A549 (cell line): ENCODE results near the gene ZNF484. TPM values are rescaled to one million over a fixed set of nuclear protein-coding genes. Genes with fewer than 3 reads are reported as not detected.
"Not testable (repeated sequence)": the region's sequence is repeated elsewhere in the genome, so short reads cannot be mapped to it uniquely, and the experiment has no call there.

Experiments
- ATAC-seq, 2 experiments: fragments of 200-7000 bp in 1 of 2; fragments of >200 bp in 1 of 2; cut with Nextera tagmentation in 1 of 2; cut with Tn5 transposase in 1 of 2; 3 replicates each; pipeline versions ENCODE4 v1.8.0 to v1.9.1; 2018 to 2020; ENCODE audit warnings: mild to moderate bottlenecking in 1 of 2, moderate library complexity in 1 of 2
- CTCF ChIA-PET: fragments of 300-600 bp; sonication (Branson Sonifier 250); formaldehyde crosslinking; extraction: SDS; loops from one replicate; lab custom pipeline; 2021; ENCODE audit warnings: antibody characterized with exemption, inconsistent platforms; lab: Yijun Ruan, JAX
- POLR2A ChIA-PET: fragments of 350-600 bp; formaldehyde crosslinking; extraction: SDS; loops from one replicate; lab custom pipeline; 2021; ENCODE audit warnings: antibody characterized with exemption, inconsistent platforms; lab: Yijun Ruan, JAX
- DNase-seq, 2 experiments: peaks; one replicate each; pipeline versions ENCODE4 v3.0.0 to v3.0.0-alpha.2; 2011 to 2016; ENCODE audit warnings: low read depth in 1 of 2, low spot score in 1 of 2
- FAIRE-seq: peaks from 2 replicates; lab custom pipeline; 2011; peaks lifted over from hg19 to GRCh38; lab: Jason Lieb, UNC
- H3K27ac ChIP-seq, 2 experiments: fragments of >200 bp; sonication (Bioruptor Twin); formaldehyde crosslinking; 3 replicates each; pipeline ENCODE4 v1.5.1; 2016 to 2017
- H3K4me1 ChIP-seq: fragments of >200 bp; sonication (Bioruptor Twin); formaldehyde crosslinking; 3 replicates; pipeline ENCODE4 v1.6.1; 2016
- H3K4me2 ChIP-seq: fragments of >200 bp; sonication (Bioruptor Twin); formaldehyde crosslinking; 3 replicates; pipeline ENCODE4 v1.6.1; 2016
- H3K4me3 ChIP-seq: fragments of >200 bp; sonication (Bioruptor Twin); formaldehyde crosslinking; 3 replicates; pipeline ENCODE4 v1.5.1; 2016
- H3K9me3 ChIP-seq: fragments of >200 bp; sonication (Bioruptor Twin); formaldehyde crosslinking; 3 replicates; pipeline ENCODE4 v1.6.1; 2016
- BCL3 ChIP-seq: fragments of >200 bp; sonication (Bioruptor Twin); formaldehyde crosslinking; IDR thresholded peaks from 3 replicates; pipeline ENCODE4 v1.6.1; 2016
- BHLHE40 ChIP-seq: IDR thresholded peaks from 2 replicates; pipeline ENCODE4 v1.6.1; 2012; ENCODE audit warnings: low read depth, low read length, inconsistent platforms
- CBX8 ChIP-seq: fragments of 200-600 bp; sonication (generic); IDR thresholded peaks from 2 replicates; pipeline ENCODE4 v1.6.1; 2016
- CEBPB ChIP-seq, 2 experiments: fragments of >200 bp in 1 of 2; sonication (Bioruptor Twin) in 1 of 2; formaldehyde crosslinking in 1 of 2; IDR thresholded peaks; 2 replicates each; pipeline ENCODE4 v1.6.1; 2012 to 2016
- ELK1 ChIP-seq: fragments of 150-350 bp; IDR thresholded peaks from 2 replicates; pipeline ENCODE4 v1.6.1; 2014; ENCODE audit warnings: low read depth, mild to moderate bottlenecking, low read length
- ESRRA ChIP-seq: fragments of 150-350 bp; IDR thresholded peaks from 2 replicates; pipeline ENCODE4 v1.6.1; 2014; ENCODE audit warnings: mild to moderate bottlenecking, low read length, borderline replicate concordance
- FOSL2 ChIP-seq, 2 experiments: fragments of 450-650 bp in 1 of 2; fragments of >200 bp in 1 of 2; sonication (Bioruptor Twin) in 1 of 2; formaldehyde crosslinking; IDR thresholded peaks; 2 replicates each; pipeline versions ENCODE4 v1.5.0 to v1.6.1; 2016 to 2020; ENCODE audit warnings: mild to moderate bottlenecking in 1 of 2, moderate library complexity in 1 of 2
- GATA3 ChIP-seq: IDR thresholded peaks from 2 replicates; pipeline ENCODE4 v1.6.1; 2012; ENCODE audit warnings: borderline replicate concordance
- HEYL ChIP-seq: fragments of 250-450 bp; sonication (Bioruptor Pico); IDR thresholded peaks from 2 replicates; pipeline ENCODE4 v1.8.0; 2021; ENCODE audit warnings: mild to moderate bottlenecking, moderate library complexity
- JUNB ChIP-seq: fragments of >200 bp; sonication (Bioruptor Twin); formaldehyde crosslinking; IDR thresholded peaks from 2 replicates; pipeline ENCODE4 v1.6.1; 2016
- KDM1A ChIP-seq: fragments of 200-600 bp; sonication (generic); IDR thresholded peaks from 2 replicates; pipeline ENCODE4 v1.6.1; 2016; ENCODE audit warnings: low read depth, mild to moderate bottlenecking
- MAFK ChIP-seq: fragments of 450-650 bp; IDR thresholded peaks from 2 replicates; pipeline ENCODE4 v1.6.1; 2014; ENCODE audit not compliant: partially characterized antibody
- NFE2L2 ChIP-seq: fragments of 150-350 bp; conservative IDR thresholded peaks from 2 replicates; pipeline ENCODE4 v1.6.1; 2014; ENCODE audit warnings: low read length
- PBX3 ChIP-seq: IDR thresholded peaks from 2 replicates; pipeline ENCODE4 v1.6.1; 2012
- POLR2AphosphoS2 ChIP-seq: conservative IDR thresholded peaks from 2 replicates; pipeline ENCODE4 v1.6.1; 2012; ENCODE audit warnings: low read length, improper control_type of control experiment, inconsistent platforms
- RAD21 ChIP-seq, 2 experiments: fragments of >200 bp in 1 of 2; sonication (Bioruptor Twin) in 1 of 2; formaldehyde crosslinking in 1 of 2; IDR thresholded peaks in 1 of 2; conservative IDR thresholded peaks in 1 of 2; 2 replicates in 1 of 2; 3 replicates in 1 of 2; pipeline ENCODE4 v1.6.1; 2012 to 2018; ENCODE audit warnings: inconsistent platforms in 1 of 2
- RARB ChIP-seq: fragments of 250-450 bp; sonication (Bioruptor Pico); IDR thresholded peaks from 2 replicates; pipeline ENCODE4 v1.8.0; 2021; ENCODE audit warnings: mild to moderate bottlenecking, moderate library complexity
- SMC3 ChIP-seq: fragments of >200 bp; sonication (Bioruptor Twin); formaldehyde crosslinking; IDR thresholded peaks from 3 replicates; pipeline ENCODE4 v1.6.1; 2018; ENCODE audit warnings: inconsistent platforms
- TP53 ChIP-seq: fragments of 250-450 bp; sonication (Bioruptor Pico); IDR thresholded peaks from 2 replicates; pipeline ENCODE4 v1.5.0; 2021; ENCODE audit warnings: mild to moderate bottlenecking, moderate library complexity
- ZC3H11A ChIP-seq: fragments of 450-650 bp; IDR thresholded peaks from 2 replicates; pipeline ENCODE4 v1.6.1; 2014; ENCODE audit warnings: antibody characterized with exemption, mild to moderate bottlenecking
- WGBS: methylation state at CpG from one replicate; pipeline ENCODE4 v1.1.6; 2017; ENCODE audit errors: missing lambda C conversion rate; 5-methylcytosine and 5-hydroxymethylcytosine counted together
- polyA plus RNA-seq, 4 experiments: library from polyadenylated mRNA; depleted of rRNA in 3 of 4; stranded (reverse); fragments of >200 nt; fragmentation: RNase III in 1 of 4; extraction: RNeasy Plus Mini Kit Qiagen cat#74134 plus additional on column Dnase treatment in 1 of 4; gene quantifications; 2 replicates in 3 of 4; 3 replicates in 1 of 4; pipeline ENCODE4 v1.2.3, GENCODE V29; 2011 to 2017

ZNF484 gene
- polyA plus RNA-seq, 2 of the 4 experiments (the other 2 are of a cell fraction) = 2.3 to 5.6 TPM

GRCh38 chr9:92850898-92851297 is 26.9 kb downstream of the ZNF484 start (continued):
- TF ChIP-seq MAFK = no peak
- TF ChIP-seq GATA3 = no peak
- TF ChIP-seq ESRRA = no peak
- no peak for TF ChIP-seq PBX3
- no peak for TF ChIP-seq CBX8
- TF ChIP-seq KDM1A = no peak
- no peak for TF ChIP-seq BCL3
- no peak for TF ChIP-seq RAD21 (conservative IDR thresholded peaks at IDR 0.05 in 1 of 2, IDR thresholded peaks at IDR 0.05 in 1 of 2)

GRCh38 chr9:92848740-92849139 is 29.1 kb downstream of the ZNF484 start:
- 93% methylated on average over 6 of the region's 6 CpGs for WGBS
- POLR2A ChIA-PET, ATAC-seq, H3K4me1 ChIP-seq, H3K4me3 ChIP-seq, H3K27ac ChIP-seq, CTCF ChIA-PET, H3K4me2 ChIP-seq, DNase-seq, FAIRE-seq: not testable (repeated sequence)
- peaks cover 91% of the 10 kb centered on the region for H3K9me3 ChIP-seq
- TF ChIP-seq ZC3H11A = peak; percentile 59

GRCh38 chr9:92846662-92847145 is 31.1 kb downstream of the ZNF484 start:
- WGBS = 100% methylated on average over 1 of the region's 1 CpG
- ATAC-seq (no peak), DNase-seq (peak in 1 of 2 experiments; percentile 15), FAIRE-seq (no peak)
- ChIA-PET POLR2A (no interaction called here), CTCF (no interaction called here)
- Histone ChIP-seq H3K27ac (no peak overlapping the region), H3K4me3 (no peak overlapping the region), H3K4me2 (no peak overlapping the region), H3K4me1 (no peaks in the 10 kb centered on the region), H3K9me3 (peaks cover 93% of the 10 kb centered on the region)
- no peak for TF ChIP-seq SMC3
- TF ChIP-seq KDM1A = peak; percentile 83; the same call in 1 of the 2 replicates
- peak; percentile 39; the same call in 1 of the 2 replicates for TF ChIP-seq GATA3

GRCh38 chr9:92838411-92838810 is 39.4 kb downstream of the ZNF484 start:
- POLR2A ChIA-PET, FAIRE-seq, DNase-seq, H3K4me2 ChIP-seq, H3K4me1 ChIP-seq, CTCF ChIA-PET, H3K4me3 ChIP-seq, H3K27ac ChIP-seq, ATAC-seq: not testable (repeated sequence)
- peaks cover 63% of the 10 kb centered on the region for H3K9me3 ChIP-seq
- WGBS = 32% methylated on average over 1 of the region's 1 CpG

GRCh38 chr9:92837191-92837590 is 40.6 kb downstream of the ZNF484 start:
- Histone ChIP-seq H3K4me3 (no peak overlapping the region), H3K4me2 (no peak overlapping the region), H3K27ac (no peak overlapping the region), H3K4me1 (no peaks in the 10 kb centered on the region), H3K9me3 (peaks cover 52% of the 10 kb centered on the region)
- 91% methylated on average over 15 of the region's 25 CpGs for WGBS
- ChIA-PET POLR2A (no interaction called here), CTCF (no interaction called here)
- no peak for TF ChIP-seq BHLHE40
- DNase-seq (no peak), ATAC-seq (no peak), FAIRE-seq (no peak)

GRCh38 chr9:92829420-92829819 is 48.4 kb downstream of the ZNF484 start:
- Histone ChIP-seq H3K4me1 (no peaks in the 10 kb centered on the region), H3K4me3 (no peak overlapping the region), H3K9me3 (peaks cover 17% of the 10 kb centered on the region; the same call in 1 of the 3 replicates), H3K27ac (no peak overlapping the region), H3K4me2 (no peak overlapping the region)
- POLR2A ChIA-PET = no interaction called here
- WGBS = 31% methylated on average over 2 of the region's 2 CpGs
- DNase-seq = no peak
- CTCF ChIA-PET = no interaction called here
- ATAC-seq = no peak
- no peak for FAIRE-seq
- no peak for TF ChIP-seq TP53 (CRISPR knock-in tag)
- no peak for TF ChIP-seq RARB (CRISPR knock-in tag)
- no peak for TF ChIP-seq HEYL (CRISPR knock-in tag)
- no peak for TF ChIP-seq CEBPB (IDR thresholded peaks at IDR 0.05)
- no peak for TF ChIP-seq JUNB
- no peak for TF ChIP-seq NFE2L2
- no peak for TF ChIP-seq POLR2AphosphoS2
- TF ChIP-seq FOSL2 (IDR thresholded peaks at IDR 0.05) = no peak
- TF ChIP-seq FOSL2 (CRISPR knock-in tag; IDR thresholded peaks at IDR 0.05) = no peak
- TF ChIP-seq ELK1 = no peak
- no peak for TF ChIP-seq ZC3H11A
- TF ChIP-seq PBX3 = no peak
- TF ChIP-seq RAD21 (conservative IDR thresholded peaks at IDR 0.05 in 1 of 2, IDR thresholded peaks at IDR 0.05 in 1 of 2) = no peak
